CD4-positive, alpha-beta T cell treated with Interleukin-4 for 1 hour (primary cell): ENCODE measurements around the gene AKAP7.

Experiments used
- DNase-seq, 2 donors: peaks; one replicate each; pipeline ENCODE4 v3.0.0-alpha.2; 2020 to 2022

AKAP7 gene

GRCh38 chr6:131134980-131135243 is 355 bp upstream of the AKAP7 start:
- no peak for DNase-seq

GRCh38 chr6:131136021-131136786 is 937 bp downstream of the AKAP7 start:
- no peak for DNase-seq

- no peak for DNase-seq
These were observed 4.3 kb downstream of the AKAP7 start for GRCh38 chr6:131139599-131139998.

GRCh38 chr6:131143319-131143718 is 8.1 kb downstream of the AKAP7 start:
- DNase-seq, result no peak

GRCh38 chr6:131146865-131147264 is 11.6 kb downstream of the AKAP7 start:
- no peak for DNase-seq

GRCh38 chr6:131156411-131156810 is 21.1 kb downstream of the AKAP7 start:
- DNase-seq, result no peak

GRCh38 chr6:131159578-131159977 is 24.3 kb downstream of the AKAP7 start:
- DNase-seq, result no peak

GRCh38 chr6:131160254-131160758 is 25.0 kb downstream of the AKAP7 start:
- DNase-seq, result no peak

- DNase-seq, result no peak
These were observed 26.7 kb downstream of the AKAP7 start for GRCh38 chr6:131161987-131162386.

GRCh38 chr6:131163886-131164285 is 28.6 kb downstream of the AKAP7 start:
- DNase-seq, result no peak

- DNase-seq, result no peak
These were observed 29.2 kb downstream of the AKAP7 start for GRCh38 chr6:131164506-131164905.

- DNase-seq, result no peak
These were observed 32.5 kb downstream of the AKAP7 start for GRCh38 chr6:131167773-131168172.

GRCh38 chr6:131169613-131170012 is 34.3 kb downstream of the AKAP7 start:
- DNase-seq, result no peak

GRCh38 chr6:131172222-131172621 is 37.0 kb downstream of the AKAP7 start:
- no peak for DNase-seq

- no peak for DNase-seq
These were observed 38.4 kb downstream of the AKAP7 start for GRCh38 chr6:131173680-131174079.

GRCh38 chr6:131175564-131175963 is 40.3 kb downstream of the AKAP7 start:
- DNase-seq, result no peak

- DNase-seq, result no peak
These were observed 42.7 kb downstream of the AKAP7 start for GRCh38 chr6:131177996-131178395.

- DNase-seq, result peak; percentile 18 to 65
These were observed 47.7 kb downstream of the AKAP7 start for GRCh38 chr6:131182991-131183425.

GRCh38 chr6:131183427-131184095 is 48.3 kb downstream of the AKAP7 start:
- DNase-seq, result no peak

- DNase-seq, result no peak
These were observed 56.3 kb downstream of the AKAP7 start for GRCh38 chr6:131191590-131191989.

- DNase-seq, result peak in 1 of 2 donors; percentile 48
These were observed 62.4 kb downstream of the AKAP7 start for GRCh38 chr6:131197716-131198115.

GRCh38 chr6:131199568-131200272 is 64.5 kb downstream of the AKAP7 start:
- DNase-seq, result peak; percentile 87 to 89

GRCh38 chr6:131205481-131206244 is 70.4 kb downstream of the AKAP7 start:
- no peak for DNase-seq
